IMR-90 (cell line): ENCODE data around the gene ASB9. TPM values are rescaled to one million over a fixed set of nuclear protein-coding genes. Genes with fewer than 3 reads are reported as not detected.

Experiments used
- ATAC-seq: fragments of 200-7000 bp; cut with Tn5 transposase; 2 replicates; pipeline ENCODE4 v1.9.1; 2020; ENCODE audit warnings: low read depth, mild to moderate bottlenecking, moderate library complexity
- BruUV-seq: library from RNA; stranded (reverse); fragments of 400-500 nt; replicated peaks from 2 replicates; lab custom pipeline; 2021; lab: Mats Ljungman, UMichigan
- CTCF ChIA-PET: fragments of 300-600 bp; formaldehyde crosslinking; extraction: SDS; loops from one replicate; lab custom pipeline; 2021; ENCODE audit warnings: antibody characterized with exemption; lab: Yijun Ruan, JAX
- POLR2A ChIA-PET: fragments of 300-600 bp; sonication (Branson Sonifier 250); formaldehyde crosslinking; loops from one replicate; lab custom pipeline; 2022; ENCODE audit warnings: antibody characterized with exemption; ENCODE audit not compliant: unreplicated experiment; lab: Charles Lee
- DNase-seq: peaks from one replicate; pipeline ENCODE4 v3.0.0; 2013
- H2AFZ ChIP-seq: replicated peaks from 2 replicates; pipeline ENCODE3; 2013; ENCODE audit warnings: low read length, mild to moderate bottlenecking; ENCODE audit not compliant: poor library complexity
- H2AK5ac ChIP-seq: 2 replicates; pipeline ENCODE4 v1.6.1; 2013; ENCODE audit warnings: low read depth, low read length, inconsistent platforms
- H2AK9ac ChIP-seq: replicated peaks from 2 replicates; pipeline ENCODE3; 2013; ENCODE audit warnings: mild to moderate bottlenecking, low read depth, low read length, moderate library complexity; ENCODE audit not compliant: poor library complexity
- H2BK120ac ChIP-seq: 2 replicates; pipeline ENCODE4 v1.6.1; 2013; ENCODE audit warnings: low read depth, low read length, inconsistent platforms
- H2BK15ac ChIP-seq: 3 replicates; pipeline ENCODE4 v1.6.1; 2013; ENCODE audit warnings: low read depth, low read length, inconsistent platforms
- H2BK20ac ChIP-seq: 2 replicates; pipeline ENCODE4 v1.6.1; 2013; ENCODE audit warnings: low read depth, mild to moderate bottlenecking, inconsistent platforms, low read length, moderate library complexity
- H2BK5ac ChIP-seq: 2 replicates; pipeline ENCODE4 v1.6.1; 2013; ENCODE audit warnings: mild to moderate bottlenecking, low read depth, low read length, inconsistent platforms; ENCODE audit not compliant: poor library complexity, severe bottlenecking
- H3K14ac ChIP-seq: replicated peaks from 2 replicates; pipeline ENCODE4 v1.6.1; 2013; ENCODE audit warnings: low read depth, low read length, inconsistent platforms
- H3K18ac ChIP-seq: 2 replicates; pipeline ENCODE4 v1.6.1; 2013; ENCODE audit warnings: low read depth, low read length, control low read depth
- H3K23ac ChIP-seq: 2 replicates; pipeline ENCODE4 v1.6.1; 2013; ENCODE audit warnings: low read depth, low read length, inconsistent platforms
- H3K27ac ChIP-seq: 2 replicates; pipeline ENCODE4 v1.5.1; 2013; ENCODE audit warnings: mild to moderate bottlenecking, control low read depth, low read length; ENCODE audit not compliant: insufficient read depth
- H3K27me3 ChIP-seq: 2 replicates; pipeline ENCODE4 v1.6.1; 2013; ENCODE audit warnings: low read length; ENCODE audit not compliant: control insufficient read depth, insufficient read depth
- H3K36me3 ChIP-seq: 2 replicates; pipeline ENCODE4 v1.6.1; 2013; ENCODE audit warnings: low read length, mixed read lengths; ENCODE audit not compliant: control insufficient read depth, insufficient read depth
- H3K4ac ChIP-seq: 2 replicates; pipeline ENCODE4 v1.6.1; 2013; ENCODE audit warnings: low read depth, low read length, inconsistent platforms
- H3K4me1 ChIP-seq: 2 replicates; pipeline ENCODE4 v1.6.1; 2013; ENCODE audit warnings: low read length, mixed read lengths; ENCODE audit not compliant: control insufficient read depth, insufficient read depth
- H3K4me2 ChIP-seq: 2 replicates; pipeline ENCODE4 v1.6.1; 2013; ENCODE audit warnings: low read depth, mild to moderate bottlenecking, control low read depth, low read length, moderate library complexity
- H3K4me3 ChIP-seq: 2 replicates; pipeline ENCODE4 v1.5.1; 2013; ENCODE audit warnings: low read depth, mild to moderate bottlenecking, control low read depth, low read length, moderate library complexity; ENCODE audit not compliant: insufficient read depth
- H3K56ac ChIP-seq: 2 replicates; pipeline ENCODE4 v1.6.1; 2013; ENCODE audit warnings: low read length, inconsistent platforms; ENCODE audit not compliant: insufficient read depth; ENCODE audit errors: extremely low read depth
- H3K79me1 ChIP-seq, 2 experiments: 2 replicates each; pipeline ENCODE4 v1.6.1; 2013; ENCODE audit warnings: low read length in 2 of 2, inconsistent platforms in 1 of 2, low read depth in 1 of 2
- H3K9ac ChIP-seq: 2 replicates; pipeline ENCODE4 v1.6.1; 2013; ENCODE audit warnings: low read depth, low read length, control low read depth
- H3K9me1 ChIP-seq: 2 replicates; pipeline ENCODE4 v1.6.1; 2013; ENCODE audit warnings: low read length, inconsistent platforms; ENCODE audit not compliant: insufficient read depth
- H3K9me3 ChIP-seq: 2 replicates; pipeline ENCODE4 v1.6.1; 2013; ENCODE audit warnings: low read length; ENCODE audit not compliant: control insufficient read depth, insufficient read depth
- H4K20me1 ChIP-seq: 2 replicates; pipeline ENCODE4 v1.6.1; 2013; ENCODE audit warnings: low read length, inconsistent platforms; ENCODE audit not compliant: insufficient read depth
- H4K5ac ChIP-seq: 2 replicates; pipeline ENCODE4 v1.6.1; 2013; ENCODE audit warnings: mild to moderate bottlenecking, low read depth, low read length, control low read depth
- H4K8ac ChIP-seq, 2 experiments: 2 replicates each; pipeline ENCODE4 v1.6.1; 2013; ENCODE audit warnings: low read depth in 2 of 2, low read length in 2 of 2, control low read depth in 1 of 2, inconsistent platforms in 1 of 2
- H4K91ac ChIP-seq: 2 replicates; pipeline ENCODE4 v1.6.1; 2013; ENCODE audit warnings: low read depth, low read length, inconsistent platforms; ENCODE audit not compliant: insufficient read depth
- BHLHE40 ChIP-seq: fragments of 150-350 bp; IDR thresholded peaks from 2 replicates; pipeline ENCODE4 v1.6.1; 2016; ENCODE audit warnings: mild to moderate bottlenecking, low read depth, low read length
- CEBPB ChIP-seq: IDR thresholded peaks from 2 replicates; pipeline ENCODE4 v1.6.1; 2012; ENCODE audit warnings: low read depth, low read length, improper control_type of control experiment
- CHD1 ChIP-seq: IDR thresholded peaks from 2 replicates; pipeline ENCODE4 v1.6.1; 2012; ENCODE audit warnings: low read depth, low read length, improper control_type of control experiment
- CTCF ChIP-seq: conservative IDR thresholded peaks from 2 replicates; pipeline ENCODE4 v1.5.1; 2012; ENCODE audit warnings: mild to moderate bottlenecking, low read depth, low read length, improper control_type of control experiment
- ELK1 ChIP-seq: fragments of 150-350 bp; IDR thresholded peaks from 2 replicates; pipeline ENCODE4 v1.6.1; 2016; ENCODE audit warnings: low read depth, mild to moderate bottlenecking, low read length, moderate library complexity, borderline replicate concordance
- FOS ChIP-seq: fragments of 150-350 bp; IDR thresholded peaks from 2 replicates; pipeline ENCODE4 v1.6.1; 2016; ENCODE audit warnings: low read depth, low read length
- MAFK ChIP-seq: IDR thresholded peaks from 2 replicates; pipeline ENCODE4 v1.6.1; 2012; ENCODE audit warnings: low read depth, low read length, improper control_type of control experiment
- MAZ ChIP-seq: IDR thresholded peaks from 2 replicates; pipeline ENCODE4 v1.6.1; 2012; ENCODE audit warnings: low read depth, mild to moderate bottlenecking, low read length, improper control_type of control experiment, moderate library complexity, borderline replicate concordance
- MXI1 ChIP-seq: IDR thresholded peaks from 2 replicates; pipeline ENCODE4 v1.6.1; 2012; ENCODE audit warnings: low read depth, mild to moderate bottlenecking, low read length, moderate library complexity, borderline replicate concordance
- NFE2L2 ChIP-seq: fragments of 150-350 bp; IDR thresholded peaks from 2 replicates; pipeline ENCODE4 v1.6.1; 2016; ENCODE audit warnings: low read depth, mild to moderate bottlenecking, low read length
- POLR2A ChIP-seq: IDR thresholded peaks from 2 replicates; pipeline ENCODE4 v1.6.1; 2012; ENCODE audit warnings: mild to moderate bottlenecking, low read depth, low read length
- RAD21 ChIP-seq: IDR thresholded peaks from 2 replicates; pipeline ENCODE4 v1.6.1; 2012; ENCODE audit warnings: low read length, improper control_type of control experiment
- RCOR1 ChIP-seq: IDR thresholded peaks from 2 replicates; pipeline ENCODE4 v1.6.1; 2012; ENCODE audit warnings: mild to moderate bottlenecking, low read length, improper control_type of control experiment; ENCODE audit not compliant: insufficient replicate concordance
- RFX5 ChIP-seq: IDR thresholded peaks from 2 replicates; pipeline ENCODE4 v1.8.0; 2012; ENCODE audit warnings: low read depth, mild to moderate bottlenecking, low read length, moderate library complexity
- SMC3 ChIP-seq: fragments of 150-350 bp; IDR thresholded peaks from 2 replicates; pipeline ENCODE4 v1.6.1; 2016; ENCODE audit warnings: low read depth, mild to moderate bottlenecking, antibody characterized with exemption, low read length, moderate library complexity
- WGBS, 2 experiments: methylation state at CpG; one replicate each; pipeline versions ENCODE4 v1.1.5 to v1.1.7; 2013; ENCODE audit warnings: missing lambda C conversion rate in 2 of 2; ENCODE audit not compliant: insufficient read length in 1 of 2; ENCODE audit errors: extremely low coverage in 2 of 2; 5-methylcytosine and 5-hydroxymethylcytosine counted together
- dilution Hi-C: fragments of 300-500 bp; cut with HindIII; formaldehyde crosslinking; loops from one replicate; pipeline ENCODE4 v1.14.3; 2018; ENCODE audit warnings: low sequenced_read_pairs; ENCODE audit not compliant: unreplicated experiment
- in situ Hi-C: fragments of 300-500 bp; cut with MboI; formaldehyde crosslinking; loops from 3 replicates; pipeline ENCODE4 v1.14.3; 2019; ENCODE audit warnings: low sequenced_read_pairs, inconsistent platforms, mixed read lengths
- intact Hi-C: fragments of 100-400 bp; cut with micrococcal nuclease; formaldehyde crosslinking; loops from 2 replicates; pipeline ENCODE4 v1.10.0; 2022
- polyA plus RNA-seq, 3 experiments: library from polyadenylated mRNA; depleted of rRNA; stranded (reverse); fragments of >200 nt; gene quantifications; 2 replicates each; pipeline ENCODE4 v1.2.3, GENCODE V29; 2012; ENCODE audit warnings: low replicate concordance in 1 of 3
- total RNA-seq: library from RNA; depleted of rRNA; stranded (reverse); fragments of >200 nt; gene quantifications from 2 replicates; pipeline ENCODE4 v1.2.3, GENCODE V29; 2012
- TF ChIP-seq, protein P1 (sequence below): fragments of 150-350 bp; IDR thresholded peaks from 2 replicates; pipeline ENCODE4 v1.6.1; 2017; ENCODE audit warnings: mild to moderate bottlenecking, antibody characterized with exemption, low read length, low read depth

ASB9 gene
- total and polyA plus RNA-seq, 2 of the 4 experiments (the other 2 are of a cell fraction) = 0.15 to 0.36 TPM

- Histone ChIP-seq H3K9ac (no peak overlapping the region), H2AFZ (no peak overlapping the region), H2AK9ac (no peak overlapping the region), H3K27me3 (peaks cover 1% of the 10 kb centered on the region; the same call in 1 of the 2 replicates), H3K4me3 (no peak overlapping the region), H3K23ac (no peak overlapping the region), H3K56ac (no peak overlapping the region), H4K91ac (no peak overlapping the region), H3K14ac (no peak overlapping the region), H3K9me1 (no peaks in the 10 kb centered on the region), H4K5ac (no peak overlapping the region), H2BK5ac (no peak overlapping the region), H3K27ac (no peak overlapping the region), H3K9me3 (no peaks in the 10 kb centered on the region), H2AK5ac (no peak overlapping the region), H3K79me1 (no peaks in the 10 kb centered on the region), H2BK20ac (no peak overlapping the region), H3K18ac (no peak overlapping the region), H4K20me1 (no peaks in the 10 kb centered on the region), H3K36me3 (no peaks in the 10 kb centered on the region), H3K4ac (no peak overlapping the region), H3K4me1 (no peaks in the 10 kb centered on the region), H2BK15ac (no peak overlapping the region), H4K8ac (no peak overlapping the region), H3K4me2 (no peak overlapping the region), H2BK120ac (no peak overlapping the region)
- dilution Hi-C loops = no loop called here
- POLR2A ChIA-PET = no interaction called here
- in situ Hi-C loops = no loop called here
- DNase-seq (peak; percentile 6), ATAC-seq (no peak)
- no CpG with 5 or more reads among the region's 3 CpGs for WGBS, 2 experiments
- CTCF ChIA-PET = no interaction called here
- BruUV-seq = no TSS peak
- intact Hi-C loops = no loop called here
- TF ChIP-seq RAD21 (no peak), MXI1 (no peak), ELK1 (no peak), RFX5 (no peak), POLR2A (no peak), CTCF (no peak), NFE2L2 (no peak), RCOR1 (no peak), CHD1 (no peak), FOS (no peak), SMC3 (no peak), BHLHE40 (no peak), MAZ (no peak), CEBPB (no peak), MAFK (no peak)
- TF ChIP-seq, protein P1, sequence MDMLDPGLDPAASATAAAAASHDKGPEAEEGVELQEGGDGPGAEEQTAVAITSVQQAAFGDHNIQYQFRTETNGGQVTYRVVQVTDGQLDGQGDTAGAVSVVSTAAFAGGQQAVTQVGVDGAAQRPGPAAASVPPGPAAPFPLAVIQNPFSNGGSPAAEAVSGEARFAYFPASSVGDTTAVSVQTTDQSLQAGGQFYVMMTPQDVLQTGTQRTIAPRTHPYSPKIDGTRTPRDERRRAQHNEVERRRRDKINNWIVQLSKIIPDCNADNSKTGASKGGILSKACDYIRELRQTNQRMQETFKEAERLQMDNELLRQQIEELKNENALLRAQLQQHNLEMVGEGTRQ = no peak
These were observed 40.2 kb upstream of the ASB9 start for GRCh38 chrX:15310117-15310516.
